Aorta (tissue), 5 donors: Measurements from ENCODE around the gene BNIP3. TPM values are rescaled to one million over a fixed set of nuclear protein-coding genes. Genes with fewer than 3 reads are reported as not detected.

Experiments
- ATAC-seq: fragments of 200-7000 bp; cut with Tn5 transposase; one replicate; pipeline ENCODE4 v1.9.1; 2022; ENCODE audit warnings: moderate library complexity; ENCODE audit not compliant: low FRiP score
- DNase-seq, 2 donors: peaks; one replicate each; pipeline ENCODE4 v3.0.0-alpha.2; 2020
- H3K27ac ChIP-seq, 2 donors: one replicate each; pipeline ENCODE4 v1.5.1; 2013; ENCODE audit warnings: low read length in 2 of 2, mild to moderate bottlenecking in 2 of 2, moderate library complexity in 2 of 2, control low read depth in 1 of 2, inconsistent platforms in 1 of 2, low read depth in 1 of 2
- H3K27me3 ChIP-seq, 2 donors: one replicate each; pipeline ENCODE4 v1.6.1; 2013; ENCODE audit warnings: control low read depth in 1 of 2, low read length in 1 of 2, mild to moderate bottlenecking in 1 of 2, moderate library complexity in 1 of 2; ENCODE audit not compliant: insufficient read depth in 2 of 2, control insufficient read depth in 1 of 2
- H3K36me3 ChIP-seq, 2 donors: one replicate each; pipeline ENCODE4 v1.6.1; 2013; ENCODE audit warnings: control low read depth in 1 of 2, low read length in 1 of 2, mild to moderate bottlenecking in 1 of 2; ENCODE audit not compliant: insufficient read depth in 2 of 2, control insufficient read depth in 1 of 2
- H3K4me1 ChIP-seq, 2 donors: one replicate each; pipeline ENCODE4 v1.6.1; 2013; ENCODE audit warnings: low read length in 2 of 2, control low read depth in 1 of 2, mild to moderate bottlenecking in 1 of 2, moderate library complexity in 1 of 2; ENCODE audit not compliant: insufficient read depth in 2 of 2, control insufficient read depth in 1 of 2
- H3K4me3 ChIP-seq, 2 donors: one replicate each; pipeline ENCODE4 v1.5.1; 2013; ENCODE audit warnings: low read length in 2 of 2, control low read depth in 1 of 2, mild to moderate bottlenecking in 1 of 2
- H3K9me3 ChIP-seq: one replicate; pipeline ENCODE4 v1.6.1; 2013; ENCODE audit warnings: mild to moderate bottlenecking, low read length; ENCODE audit not compliant: control insufficient read depth
- WGBS, 2 donors: extraction: QIAGEN DNeasy Blood & Tissue Kit; methylation state at CpG; one replicate each; pipeline ENCODE4 v1.1.7; 2013; 5-methylcytosine and 5-hydroxymethylcytosine counted together
- intact Hi-C, 2 donors: fragments of 100-400 bp; cut with DNase I; formaldehyde crosslinking; loops; one replicate each; pipeline versions ENCODE4 v1.14.2 to v1.15.0; 2022
- polyA plus RNA-seq, 2 donors: library from polyadenylated mRNA; stranded (reverse); fragments of 200-250 nt; gene quantifications; one replicate each; pipeline ENCODE4 v1.2.3, GENCODE V29; 2013
- total RNA-seq, 2 donors: library from RNA; stranded (reverse); fragmentation: NEBNext Ultra II Directional; extraction: Animal tissue kit (Norgen Biotek cat#: 25700); gene quantifications; one replicate each; pipeline ENCODE4 v1.2.1, GENCODE V29; 2021
- donor health status: healthy with polysubstance abuse.
- donor health status: Bipolar disorder and iron deficiency.
- donor health status: DM: no; HTN: no; CAD: no.
- donor health status: DM: no; HTN: no; CAD: no.
- donor health status: DM: yes; HTN: yes; CAD: no.

BNIP3 gene
- total and polyA plus RNA-seq, 4 donors: 17.3 to 32.7 (median 24.9) TPM

DNA sequence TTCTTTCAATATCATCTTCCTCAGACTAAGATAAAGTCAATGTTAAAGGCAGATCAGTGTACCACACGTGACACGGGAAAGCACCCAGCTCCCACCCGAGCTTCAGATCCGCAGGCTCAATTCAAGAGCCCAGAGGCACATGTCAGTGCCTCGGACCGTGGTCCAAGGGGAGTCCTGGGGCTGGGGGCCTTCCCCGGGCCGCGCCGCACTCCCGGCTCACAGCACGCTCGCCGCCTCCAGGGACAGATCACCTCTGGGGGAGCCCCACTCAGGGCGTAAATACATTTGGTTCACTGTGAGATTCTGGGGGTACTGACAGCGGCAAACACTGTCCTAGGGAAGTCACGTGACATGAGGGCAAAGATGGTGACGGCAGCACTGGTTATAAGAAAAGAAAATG lies 10.8 kb downstream of the BNIP3 start:
- Histone ChIP-seq H3K36me3 (peaks cover 0 to 3% of the 10 kb centered on the region in 2 donors), H3K27me3 (no peaks in the 10 kb centered on the region), H3K27ac (no peak overlapping the region), H3K4me3 (no peak overlapping the region), H3K9me3 (no peaks in the 10 kb centered on the region), H3K4me1 (no peaks in the 10 kb centered on the region)
- no peak for ATAC-seq
- intact Hi-C loops: no loop called here
- WGBS, 2 donors: 96 to 98% methylated on average over 18 of the region's 18 CpGs
- no peak for DNase-seq

DNA sequence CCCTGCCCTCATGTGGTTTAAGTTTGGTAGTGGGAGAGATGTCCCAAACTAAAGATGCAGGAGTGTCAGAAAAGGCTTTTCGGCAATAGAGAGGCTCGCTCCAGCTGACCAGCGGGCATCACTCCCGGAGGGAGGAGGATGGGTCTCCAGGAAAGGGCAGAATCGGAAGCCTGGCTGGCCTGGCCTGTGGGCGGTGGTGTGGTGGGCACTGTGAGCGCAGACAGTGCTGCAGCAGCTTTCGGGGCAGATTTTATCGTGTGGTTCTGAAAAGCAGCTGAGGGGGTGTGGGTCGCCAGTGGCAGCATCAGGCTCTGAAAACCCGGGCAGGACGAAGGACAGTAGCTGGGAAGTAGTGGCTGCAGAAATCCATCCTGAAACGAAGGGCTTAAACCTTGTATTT lies 12.8 kb downstream of the BNIP3 start:
- 90 to 95% methylated on average over 13 of the region's 13 CpGs for WGBS, 2 donors
- no peaks in the 10 kb centered on the region for H3K4me1 ChIP-seq
- H3K36me3 ChIP-seq: peaks cover 0 to 3% of the 10 kb centered on the region in 2 donors
- intact Hi-C loops: no loop called here
- H3K27ac ChIP-seq: no peak overlapping the region
- H3K9me3 ChIP-seq: no peaks in the 10 kb centered on the region
- DNase-seq: no peak
- ATAC-seq: no peak
- H3K4me3 ChIP-seq: no peak overlapping the region
- H3K27me3 ChIP-seq: no peaks in the 10 kb centered on the region

DNA sequence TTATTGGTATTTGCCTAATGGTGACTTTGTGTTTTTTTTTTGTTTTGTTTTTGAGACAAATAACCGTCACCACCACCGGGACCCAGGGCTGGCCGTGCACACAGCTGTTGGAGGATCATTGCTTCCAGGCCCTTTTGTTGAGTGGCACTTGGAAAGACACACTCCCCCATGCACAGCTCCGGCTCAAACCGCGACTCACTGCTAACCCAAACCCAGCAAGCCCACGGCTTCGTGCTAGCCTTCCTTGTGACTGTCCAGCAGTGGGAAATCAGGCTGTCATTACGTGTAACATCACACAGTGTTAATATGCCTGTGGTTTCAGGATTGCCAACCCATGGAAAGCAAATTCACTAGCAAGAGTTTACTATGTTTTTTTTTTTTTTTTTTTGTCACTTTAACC lies 17.4 kb downstream of the BNIP3 start:
- 94% methylated on average over 9 of the region's 9 CpGs for WGBS, 2 donors
- H3K9me3 ChIP-seq: no peaks in the 10 kb centered on the region
- ATAC-seq (no peak), DNase-seq (no peak)
- no peaks in the 10 kb centered on the region for H3K4me1 ChIP-seq
- H3K4me3 ChIP-seq: no peak overlapping the region
- H3K27ac ChIP-seq: no peak overlapping the region
- intact Hi-C loops: no loop called here
- H3K36me3 ChIP-seq: peaks cover 0 to 2% of the 10 kb centered on the region in 2 donors
- H3K27me3 ChIP-seq: no peaks in the 10 kb centered on the region

DNA sequence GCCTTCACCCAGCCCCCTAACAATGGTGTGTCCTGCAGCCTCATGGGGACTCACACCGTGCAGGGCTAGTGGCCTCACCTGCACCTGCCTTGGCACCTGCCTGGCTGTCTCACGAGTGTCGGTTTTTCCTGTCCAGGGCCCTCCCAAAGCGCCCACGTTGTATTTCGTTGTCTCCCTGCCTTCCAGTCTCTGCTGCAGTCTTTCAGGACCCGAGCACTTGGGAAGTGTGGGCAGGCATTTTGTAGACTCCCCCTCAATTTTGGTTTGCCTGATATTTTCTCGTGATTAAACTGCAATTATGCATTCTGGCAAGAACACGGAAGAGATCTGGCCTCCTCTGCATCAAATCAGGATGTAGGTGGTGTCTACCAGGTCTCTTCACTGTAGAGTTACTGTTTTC lies 17.9 kb downstream of the BNIP3 start:
- no peaks in the 10 kb centered on the region for H3K9me3 ChIP-seq
- no peaks in the 10 kb centered on the region for H3K4me1 ChIP-seq
- H3K27me3 ChIP-seq: no peaks in the 10 kb centered on the region
- no peak overlapping the region for H3K27ac ChIP-seq
- no peak for DNase-seq
- H3K36me3 ChIP-seq: peaks cover 0 to under 1% of the 10 kb centered on the region in 2 donors
- intact Hi-C loops: no loop called here
- no peak for ATAC-seq
- 85 to 89% methylated on average over 9 of the region's 9 CpGs for WGBS, 2 donors
- no peak overlapping the region for H3K4me3 ChIP-seq

DNA sequence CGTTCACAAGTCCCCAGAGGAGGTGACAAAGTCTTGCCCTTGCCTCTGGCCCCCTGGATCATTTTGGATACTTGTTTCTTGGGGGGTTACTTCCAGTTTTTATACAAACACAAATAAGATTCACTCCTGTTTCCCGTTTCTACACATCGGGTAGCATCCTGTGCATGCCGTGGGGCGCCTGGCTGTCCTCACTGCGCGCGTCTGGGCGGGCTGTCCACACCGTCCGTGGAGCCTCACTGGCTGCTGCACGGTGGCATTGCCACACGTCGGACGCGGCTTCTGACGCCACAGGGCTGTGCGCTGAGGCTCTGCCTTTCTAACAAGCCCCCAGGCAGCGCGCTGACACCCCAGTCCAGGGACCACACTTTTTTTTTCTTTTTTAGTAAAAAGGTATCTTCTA lies 18.4 kb downstream of the BNIP3 start:
- H3K36me3 ChIP-seq: no peaks in the 10 kb centered on the region
- ATAC-seq (no peak), DNase-seq (no peak)
- no peaks in the 10 kb centered on the region for H3K27me3 ChIP-seq
- intact Hi-C loops: no loop called here
- WGBS, 2 donors: 93 to 95% methylated on average over 20 of the region's 20 CpGs
- no peak overlapping the region for H3K4me3 ChIP-seq
- H3K4me1 ChIP-seq: no peaks in the 10 kb centered on the region
- no peaks in the 10 kb centered on the region for H3K9me3 ChIP-seq
- no peak overlapping the region for H3K27ac ChIP-seq

DNA sequence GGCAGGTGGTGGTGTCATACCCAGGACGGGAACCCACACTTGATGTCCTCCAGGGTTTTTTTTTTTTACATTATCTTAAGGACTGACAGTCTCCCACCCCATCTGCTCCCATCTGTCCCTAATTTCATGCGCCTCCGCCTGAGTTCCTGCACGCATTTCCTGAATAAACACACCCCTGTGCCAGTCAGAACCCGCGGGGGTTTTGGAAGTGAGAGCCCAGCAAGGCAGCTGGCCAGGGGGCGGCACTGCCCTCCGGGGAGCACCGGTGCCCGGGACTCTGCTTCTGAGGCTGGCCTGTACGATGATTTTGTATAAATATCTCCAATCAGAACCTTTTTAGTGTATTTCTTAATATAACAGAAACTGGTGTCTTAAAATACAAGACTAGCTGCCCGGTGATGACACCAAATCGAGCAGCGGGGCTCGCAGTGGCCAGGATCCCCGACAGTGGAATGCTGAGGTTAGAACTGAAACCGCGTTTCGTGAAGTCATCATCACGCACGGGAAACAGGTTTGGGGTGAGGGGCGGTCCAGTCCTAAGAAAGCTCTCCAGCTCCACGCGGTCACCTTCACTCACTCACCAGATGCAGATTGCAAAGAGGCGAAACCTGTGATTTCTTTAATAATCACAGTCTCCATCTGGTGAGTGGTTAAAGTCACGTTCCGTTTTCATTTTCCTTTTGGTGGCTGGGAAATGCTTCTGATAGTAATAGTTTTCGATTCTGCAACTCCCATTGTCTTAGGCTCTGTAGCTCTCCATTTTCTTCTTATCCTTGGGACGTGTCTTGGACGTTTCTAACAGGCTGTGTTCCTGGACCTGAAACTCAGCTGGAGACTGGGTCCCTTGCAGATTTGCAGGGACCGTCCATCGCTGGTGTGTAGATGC lies 19.7 kb downstream of the BNIP3 start:
- no peak overlapping the region for H3K4me3 ChIP-seq
- H3K27ac ChIP-seq: no peak overlapping the region
- no peak for ATAC-seq
- intact Hi-C loops: no loop called here
- no peak for DNase-seq
- no peaks in the 10 kb centered on the region for H3K9me3 ChIP-seq
- H3K4me1 ChIP-seq: no peaks in the 10 kb centered on the region
- no peaks in the 10 kb centered on the region for H3K27me3 ChIP-seq
- WGBS, 2 donors: 65 to 72% methylated on average over 32 of the region's 32 CpGs
- H3K36me3 ChIP-seq: peaks cover 0 to 2% of the 10 kb centered on the region in 2 donors

DNA sequence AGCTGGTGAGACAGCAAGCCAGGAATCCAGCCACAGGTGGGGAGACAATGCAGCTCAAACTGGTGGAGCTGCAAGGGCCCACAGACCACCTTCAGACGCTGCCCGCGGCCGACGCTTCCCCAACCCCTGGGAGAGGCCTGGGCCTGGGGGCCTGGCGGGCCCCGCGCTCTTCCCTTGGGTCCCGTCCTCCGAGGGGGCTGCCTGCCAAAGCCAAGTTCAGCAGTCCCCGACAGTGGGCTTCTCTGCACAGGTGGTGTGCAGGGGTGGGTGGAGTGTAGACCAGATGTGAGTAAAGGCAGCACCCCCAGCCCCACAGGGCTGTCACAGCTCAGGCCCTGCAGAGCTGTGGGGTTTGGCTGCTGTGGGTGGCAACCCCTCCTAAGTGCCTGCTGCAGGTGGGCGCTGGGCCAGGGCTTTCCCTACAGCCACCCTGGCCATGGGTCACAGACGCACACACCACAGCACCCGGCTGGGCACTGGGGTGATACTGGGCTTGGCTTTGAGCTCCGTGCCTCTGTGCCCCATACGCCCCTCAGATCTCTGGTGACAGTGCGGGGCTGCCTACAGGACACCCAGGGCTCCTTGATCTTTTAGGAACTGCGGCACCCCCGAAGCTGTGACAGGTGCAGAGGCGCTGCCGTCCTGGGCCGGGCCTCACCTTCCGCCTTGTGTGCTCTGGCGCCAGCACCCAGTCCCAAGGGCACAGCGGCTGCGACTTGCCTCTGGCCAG lies 20.5 kb downstream of the BNIP3 start:
- H3K27me3 ChIP-seq: no peaks in the 10 kb centered on the region
- no peaks in the 10 kb centered on the region for H3K4me1 ChIP-seq
- peak; percentile 55 for ATAC-seq
- intact Hi-C loops: no loop called here
- H3K9me3 ChIP-seq: no peaks in the 10 kb centered on the region
- no peak overlapping the region for H3K27ac ChIP-seq
- H3K4me3 ChIP-seq: no peak overlapping the region
- peaks cover 0 to 3% of the 10 kb centered on the region in 2 donors for H3K36me3 ChIP-seq
- DNase-seq: no peak
- 86 to 91% methylated on average over 26 of the region's 26 CpGs for WGBS, 2 donors

DNA sequence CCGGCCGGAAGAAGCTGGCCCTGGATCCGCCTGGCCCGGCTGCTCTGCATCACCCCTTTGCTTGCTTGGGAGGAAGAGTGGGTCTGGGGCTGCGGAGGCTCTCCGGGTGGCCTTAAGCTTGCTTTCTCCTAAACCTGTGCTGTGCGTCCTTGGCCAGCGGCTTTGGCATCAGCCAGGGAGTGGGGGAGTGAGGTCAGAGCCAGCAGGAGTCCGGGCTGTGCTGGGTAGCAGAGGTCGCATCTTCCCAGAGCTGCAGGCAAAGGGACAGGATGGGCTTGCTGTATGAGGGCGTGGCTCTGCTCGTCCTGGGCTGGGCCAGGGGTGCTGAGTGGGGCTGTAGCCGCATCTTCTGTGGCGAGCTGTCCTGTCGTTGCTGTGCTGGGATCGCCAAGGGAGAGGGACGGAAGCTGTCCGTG lies 21.1 kb downstream of the BNIP3 start:
- DNase-seq: no peak
- peak; percentile 40 for ATAC-seq
- Histone ChIP-seq H3K36me3 (peaks cover 0 to 4% of the 10 kb centered on the region in 2 donors), H3K27ac (no peak overlapping the region), H3K27me3 (no peaks in the 10 kb centered on the region), H3K4me3 (no peak overlapping the region), H3K9me3 (no peaks in the 10 kb centered on the region), H3K4me1 (no peaks in the 10 kb centered on the region)
- intact Hi-C loops: no loop called here
- 86 to 89% methylated on average over 18 of the region's 18 CpGs for WGBS, 2 donors

DNA sequence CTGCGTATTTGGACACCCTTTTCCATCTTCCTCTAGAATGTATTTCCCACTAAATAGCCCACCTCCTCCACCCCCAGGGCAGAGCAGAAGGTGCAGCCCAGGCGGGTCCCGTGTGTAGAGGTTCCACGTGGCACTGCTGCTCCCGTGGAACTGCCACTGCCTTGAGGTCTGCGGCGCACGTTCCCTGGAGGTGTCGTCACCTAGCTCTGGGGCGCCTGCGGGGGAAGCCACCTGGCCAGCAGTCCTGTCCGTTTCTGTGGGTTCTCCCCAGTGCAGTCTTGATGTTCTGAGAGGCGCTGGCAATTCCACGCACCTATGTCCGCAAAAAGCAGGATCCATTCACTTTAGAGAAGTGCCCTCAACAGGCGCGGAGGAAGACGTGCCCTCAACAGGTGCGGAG lies 21.9 kb downstream of the BNIP3 start:
- 89 to 93% methylated on average over 19 of the region's 19 CpGs for WGBS, 2 donors
- DNase-seq: no peak
- intact Hi-C loops: no loop called here
- no peak overlapping the region for H3K27ac ChIP-seq
- no peaks in the 10 kb centered on the region for H3K4me1 ChIP-seq
- no peaks in the 10 kb centered on the region for H3K9me3 ChIP-seq
- no peaks in the 10 kb centered on the region for H3K27me3 ChIP-seq
- no peak for ATAC-seq
- H3K4me3 ChIP-seq: no peak overlapping the region
- peaks cover 0 to 5% of the 10 kb centered on the region in 2 donors for H3K36me3 ChIP-seq
